AG04450 (cell line): ENCODE measurements around the gene SNX1. TPM values are rescaled to one million over a fixed set of nuclear protein-coding genes. Genes with fewer than 3 reads are reported as not detected.

Experiments
- CTCF ChIA-PET: fragments of 300-600, 350-600 bp; formaldehyde crosslinking; extraction: SDS; loops from one replicate; lab custom pipeline; 2022; ENCODE audit warnings: antibody characterized with exemption, inconsistent platforms; lab: Charles Lee
- POLR2A ChIA-PET: fragments of 350-600 bp; formaldehyde crosslinking; extraction: SDS; loops from one replicate; lab custom pipeline; 2021; ENCODE audit warnings: antibody characterized with exemption, inconsistent platforms; lab: Yijun Ruan, JAX
- DNase-seq: peaks from one replicate; pipeline ENCODE4 v3.0.0-alpha.2; 2011; ENCODE audit warnings: low read depth, low spot score
- H3K27ac ChIP-seq: one replicate; pipeline ENCODE4 v1.5.1; 2012; ENCODE audit warnings: low read depth, low read length, control low read depth
- H3K27me3 ChIP-seq: one replicate; pipeline ENCODE4 v1.6.0; 2012; ENCODE audit warnings: low read length; ENCODE audit not compliant: control insufficient read depth, insufficient read depth
- H3K4me3 ChIP-seq: 2 replicates; pipeline ENCODE4 v1.5.1; 2011; ENCODE audit warnings: mild to moderate bottlenecking, low read depth, low read length, control low read depth
- H3K9me3 ChIP-seq: 2 replicates; pipeline ENCODE4 v1.5.1; 2012; ENCODE audit warnings: low read length; ENCODE audit not compliant: control insufficient read depth, insufficient read depth
- CTCF ChIP-seq: IDR thresholded peaks from 2 replicates; pipeline ENCODE4 v1.5.1; 2011; ENCODE audit warnings: low read depth, low read length, control low read depth, inconsistent platforms
- polyA plus RNA-seq: library from polyadenylated mRNA; depleted of rRNA; stranded (reverse); fragments of >200 nt; gene quantifications from 2 replicates; pipeline ENCODE4 v1.2.3, GENCODE V29; 2011

Gene SNX1
- polyA plus RNA-seq, 1 experiment, result 77.6 TPM

- CTCF ChIA-PET, result interaction anchor here (0.6 to 0.9 kb wide), 2 partner anchors 8 to 404 kb away, joined by 3 to 5 read pairs; no protein-coding TSS in a partner anchor
- H3K27ac ChIP-seq, result no peak overlapping the region
- no peak for DNase-seq
These were observed 1.0 kb downstream of the SNX1 start for GRCh38 chr15:64096668-64097384.

GRCh38 chr15:64099379-64099778 lies 3.6 kb downstream of the SNX1 start:
- no peak for DNase-seq
- Histone ChIP-seq H3K27me3 (no peaks in the 10 kb centered on the region), H3K27ac (no peak overlapping the region), H3K9me3 (peaks cover 3% of the 10 kb centered on the region; the same call in 1 of the 2 replicates), H3K4me3 (no peak overlapping the region)
- POLR2A ChIA-PET, result no interaction called here
- TF ChIP-seq CTCF, result no peak
- CTCF ChIA-PET, result interaction anchor here (1.0 kb wide), 1 partner anchor 54 kb away, joined by 4 read pairs; no protein-coding TSS in a partner anchor

More at GRCh38 chr15:64096668-64097384, 1.0 kb downstream of the SNX1 start:
- Histone ChIP-seq H3K9me3 (peaks cover 3% of the 10 kb centered on the region; the same call in 1 of the 2 replicates), H3K27me3 (no peaks in the 10 kb centered on the region), H3K4me3 (peak overlapping the region; percentile 93)
- TF ChIP-seq CTCF, result peak; percentile 34; the same call in 1 of the 2 replicates
- POLR2A ChIA-PET, result interaction anchor here (0.9 kb wide), 1 partner anchor 9 kb away, joined by 4 read pairs; no protein-coding TSS in a partner anchor

DNA sequence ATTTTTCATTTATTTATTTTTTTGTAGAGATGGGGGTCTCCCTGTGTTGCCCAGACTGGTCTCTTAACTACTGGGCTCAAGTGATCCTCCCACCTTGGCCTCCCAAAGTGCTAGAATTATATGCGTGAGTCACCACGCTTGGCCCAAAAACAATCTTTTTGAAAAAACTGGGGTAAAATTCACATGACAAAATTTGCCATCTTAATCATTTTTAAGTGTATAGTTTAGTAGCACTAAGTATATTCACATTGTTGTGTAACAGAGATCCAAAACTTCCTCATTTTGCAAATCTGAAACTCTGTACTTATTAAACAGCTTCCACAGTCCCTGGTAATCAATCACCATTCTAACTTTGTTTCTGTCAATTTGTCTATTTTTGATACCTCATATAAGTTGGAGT lies 5.2 kb downstream of the SNX1 start:
- Histone ChIP-seq H3K27ac (no peak overlapping the region), H3K9me3 (peaks cover 2% of the 10 kb centered on the region; the same call in 1 of the 2 replicates), H3K4me3 (no peak overlapping the region), H3K27me3 (no peaks in the 10 kb centered on the region)
- ChIA-PET CTCF (no interaction called here), POLR2A (no interaction called here)
- DNase-seq, result no peak
- no peak for TF ChIP-seq CTCF

DNA sequence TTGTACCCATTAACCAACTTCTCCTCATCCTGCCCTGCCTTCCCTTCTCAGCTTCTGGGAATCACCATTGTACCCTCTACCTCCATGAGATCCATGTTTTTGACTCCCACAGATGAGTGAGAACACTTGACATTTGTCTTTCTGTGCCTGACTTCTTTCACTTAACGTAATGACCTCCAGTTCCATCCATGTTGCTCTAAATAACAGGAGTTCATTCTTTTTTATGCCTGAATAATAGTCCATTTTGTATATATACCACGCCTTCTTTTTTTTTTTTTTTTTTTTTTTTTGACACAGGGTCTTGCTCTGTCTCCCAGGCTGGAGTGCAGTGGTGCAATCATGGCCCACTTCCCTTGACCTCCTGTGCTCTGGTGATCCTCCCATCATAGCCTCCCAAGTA lies 6.7 kb downstream of the SNX1 start:
- Histone ChIP-seq H3K4me3 (no peak overlapping the region), H3K9me3 (no peaks in the 10 kb centered on the region), H3K27ac (no peak overlapping the region), H3K27me3 (no peaks in the 10 kb centered on the region)
- no peak for DNase-seq
- POLR2A ChIA-PET, result no interaction called here
- no peak for TF ChIP-seq CTCF
- CTCF ChIA-PET, result interaction anchor here (0.7 to 1.2 kb wide), 2 partner anchors 17 to 31 kb away, joined by 3 read pairs; no protein-coding TSS in a partner anchor
